ENCODE data around the gene GSC2.

GSC2 gene

DNA sequence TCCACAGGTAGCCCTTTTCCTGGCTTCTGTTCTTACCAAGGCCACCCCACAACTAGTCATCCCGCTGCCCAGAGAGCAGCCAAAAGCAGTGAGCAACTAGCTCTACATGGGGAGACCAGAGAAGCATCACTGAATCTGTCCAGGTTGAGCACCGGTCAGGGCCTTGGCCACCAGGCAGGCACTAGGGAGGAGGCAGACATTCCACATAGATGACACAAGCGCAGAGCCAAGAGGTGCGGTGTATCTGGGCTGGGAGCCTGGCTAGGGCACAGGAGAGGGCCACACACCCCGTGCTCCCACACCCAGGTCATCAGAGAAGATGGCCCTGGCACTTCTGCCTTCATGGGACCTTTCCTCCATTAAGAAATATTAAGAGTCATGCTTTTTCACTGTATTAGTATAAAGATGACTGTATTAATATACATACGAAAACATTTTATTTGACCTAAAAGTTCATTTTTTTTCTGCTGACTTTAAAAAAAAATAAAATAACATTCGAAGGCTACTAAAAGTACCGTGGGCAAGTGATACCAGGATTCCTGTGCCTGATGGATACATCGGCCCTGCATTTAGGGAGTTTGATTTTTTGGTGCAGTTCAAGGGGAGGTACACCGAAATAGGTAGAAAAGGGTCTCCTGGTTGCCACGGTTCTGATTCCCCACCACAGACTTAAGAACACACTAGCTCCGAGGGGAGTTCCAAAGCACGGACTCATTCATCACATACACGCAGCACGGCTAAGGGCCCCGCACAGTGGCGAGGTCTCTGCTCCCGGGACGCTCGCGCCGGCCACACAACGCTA is 29.1 kb downstream of the GSC2 start:
- TF ChIP-seq, protein P1, sequence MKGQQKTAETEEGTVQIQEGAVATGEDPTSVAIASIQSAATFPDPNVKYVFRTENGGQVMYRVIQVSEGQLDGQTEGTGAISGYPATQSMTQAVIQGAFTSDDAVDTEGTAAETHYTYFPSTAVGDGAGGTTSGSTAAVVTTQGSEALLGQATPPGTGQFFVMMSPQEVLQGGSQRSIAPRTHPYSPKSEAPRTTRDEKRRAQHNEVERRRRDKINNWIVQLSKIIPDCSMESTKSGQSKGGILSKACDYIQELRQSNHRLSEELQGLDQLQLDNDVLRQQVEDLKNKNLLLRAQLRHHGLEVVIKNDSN (IDR thresholded peaks at IDR 0.05): no peak
- TF ChIP-seq TAF1 (IDR thresholded peaks at IDR 0.05; ENCODE audit: low read depth) (no peak), EP300 (IDR thresholded peaks at IDR 0.05; ENCODE audit: borderline replicate concordance) (no peak), ZBTB7A (IDR thresholded peaks at IDR 0.05; ENCODE audit: low read depth) (no peak), FOXM1 (IDR thresholded peaks at IDR 0.05; ENCODE audit: borderline replicate concordance, low read depth) (no peak), TEAD4 (IDR thresholded peaks at IDR 0.05) (peak; percentile 74), RAD21 (IDR thresholded peaks at IDR 0.05; ENCODE audit: low read depth) (no peak)
- TF ChIP-seq, protein P2, sequence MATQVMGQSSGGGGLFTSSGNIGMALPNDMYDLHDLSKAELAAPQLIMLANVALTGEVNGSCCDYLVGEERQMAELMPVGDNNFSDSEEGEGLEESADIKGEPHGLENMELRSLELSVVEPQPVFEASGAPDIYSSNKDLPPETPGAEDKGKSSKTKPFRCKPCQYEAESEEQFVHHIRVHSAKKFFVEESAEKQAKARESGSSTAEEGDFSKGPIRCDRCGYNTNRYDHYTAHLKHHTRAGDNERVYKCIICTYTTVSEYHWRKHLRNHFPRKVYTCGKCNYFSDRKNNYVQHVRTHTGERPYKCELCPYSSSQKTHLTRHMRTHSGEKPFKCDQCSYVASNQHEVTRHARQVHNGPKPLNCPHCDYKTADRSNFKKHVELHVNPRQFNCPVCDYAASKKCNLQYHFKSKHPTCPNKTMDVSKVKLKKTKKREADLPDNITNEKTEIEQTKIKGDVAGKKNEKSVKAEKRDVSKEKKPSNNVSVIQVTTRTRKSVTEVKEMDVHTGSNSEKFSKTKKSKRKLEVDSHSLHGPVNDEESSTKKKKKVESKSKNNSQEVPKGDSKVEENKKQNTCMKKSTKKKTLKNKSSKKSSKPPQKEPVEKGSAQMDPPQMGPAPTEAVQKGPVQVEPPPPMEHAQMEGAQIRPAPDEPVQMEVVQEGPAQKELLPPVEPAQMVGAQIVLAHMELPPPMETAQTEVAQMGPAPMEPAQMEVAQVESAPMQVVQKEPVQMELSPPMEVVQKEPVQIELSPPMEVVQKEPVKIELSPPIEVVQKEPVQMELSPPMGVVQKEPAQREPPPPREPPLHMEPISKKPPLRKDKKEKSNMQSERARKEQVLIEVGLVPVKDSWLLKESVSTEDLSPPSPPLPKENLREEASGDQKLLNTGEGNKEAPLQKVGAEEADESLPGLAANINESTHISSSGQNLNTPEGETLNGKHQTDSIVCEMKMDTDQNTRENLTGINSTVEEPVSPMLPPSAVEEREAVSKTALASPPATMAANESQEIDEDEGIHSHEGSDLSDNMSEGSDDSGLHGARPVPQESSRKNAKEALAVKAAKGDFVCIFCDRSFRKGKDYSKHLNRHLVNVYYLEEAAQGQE (IDR thresholded peaks at IDR 0.05; ENCODE audit: low read depth): no peak
- TF ChIP-seq, protein P3, sequence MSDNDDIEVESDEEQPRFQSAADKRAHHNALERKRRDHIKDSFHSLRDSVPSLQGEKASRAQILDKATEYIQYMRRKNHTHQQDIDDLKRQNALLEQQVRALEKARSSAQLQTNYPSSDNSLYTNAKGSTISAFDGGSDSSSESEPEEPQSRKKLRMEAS (IDR thresholded peaks at IDR 0.05): no peak

DNA sequence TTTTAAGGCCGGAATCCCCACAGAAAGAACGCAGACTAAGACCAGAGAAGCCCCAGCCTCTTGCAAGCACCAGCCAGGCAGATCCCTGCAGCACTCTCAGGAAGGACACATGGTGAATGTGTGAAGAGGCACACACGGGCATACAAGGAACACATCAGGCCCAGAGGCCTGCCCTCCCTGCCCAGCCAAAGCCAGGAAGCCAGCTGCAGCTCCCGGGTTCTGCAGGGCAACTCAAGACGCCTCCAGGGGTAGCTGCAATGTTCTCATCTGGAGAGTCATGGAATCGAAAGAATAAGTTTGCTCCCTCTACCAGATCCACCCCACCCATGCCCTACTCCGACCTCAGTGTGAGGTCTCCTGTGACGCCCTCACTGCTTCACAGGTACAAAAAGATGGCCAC is 30.1 kb downstream of the GSC2 start:
- no peak for TF ChIP-seq EP300 (IDR thresholded peaks at IDR 0.05; ENCODE audit: borderline replicate concordance)
- no peak for TF ChIP-seq TAF1 (IDR thresholded peaks at IDR 0.05; ENCODE audit: low read depth)
- TF ChIP-seq ZBTB7A (IDR thresholded peaks at IDR 0.05; ENCODE audit: low read depth): no peak
- TF ChIP-seq, protein P3 (IDR thresholded peaks at IDR 0.05): no peak
- TF ChIP-seq YY1 (IDR thresholded peaks at IDR 0.05; ENCODE audit: low read depth): no peak
- no peak for TF ChIP-seq CREB1 (IDR thresholded peaks at IDR 0.05; ENCODE audit: low read depth)
- no peak for TF ChIP-seq TEAD4 (IDR thresholded peaks at IDR 0.05)
- TF ChIP-seq TCF12 (IDR thresholded peaks at IDR 0.05; ENCODE audit: low read depth): no peak
- TF ChIP-seq NFIC (IDR thresholded peaks at IDR 0.05): no peak
- TF ChIP-seq RAD21 (IDR thresholded peaks at IDR 0.05; ENCODE audit: low read depth): no peak
- TF ChIP-seq, protein P1 (IDR thresholded peaks at IDR 0.05): no peak
- no peak for TF ChIP-seq FOXM1 (IDR thresholded peaks at IDR 0.05; ENCODE audit: borderline replicate concordance, low read depth)
- TF ChIP-seq EGR1 (IDR thresholded peaks at IDR 0.05): no peak

DNA sequence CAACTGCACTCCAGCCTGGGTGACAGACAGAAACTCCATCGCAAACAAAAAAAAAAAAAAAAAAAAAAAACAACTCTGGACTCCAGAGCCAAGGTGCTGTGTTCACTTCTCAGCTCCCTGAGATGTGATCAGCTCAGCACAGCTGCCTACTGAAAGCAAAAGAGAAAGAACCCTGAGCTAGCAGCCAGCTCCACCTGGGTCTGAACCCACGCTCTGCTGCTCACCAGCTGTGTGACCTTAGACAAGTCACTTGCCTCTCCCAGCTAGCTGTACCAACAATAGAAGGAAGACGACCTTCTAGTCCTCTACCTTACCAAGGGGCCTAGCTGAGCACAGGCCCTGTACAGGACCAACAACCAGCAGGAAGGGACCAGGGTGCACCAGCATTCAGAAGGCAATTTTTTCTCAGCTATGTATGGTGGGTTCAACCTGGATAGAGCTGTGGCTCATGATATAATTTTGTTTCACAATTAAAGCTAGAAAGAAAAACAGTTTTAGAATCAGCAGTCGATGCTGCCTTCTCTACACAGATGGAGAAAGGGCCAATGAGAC is 31.7 kb downstream of the GSC2 start:
- TF ChIP-seq, protein P3 (IDR thresholded peaks at IDR 0.05): no peak
- TF ChIP-seq NFIC (IDR thresholded peaks at IDR 0.05) (no peak), YY1 (IDR thresholded peaks at IDR 0.05; ENCODE audit: low read depth) (no peak), EGR1 (IDR thresholded peaks at IDR 0.05) (no peak), TAF1 (IDR thresholded peaks at IDR 0.05; ENCODE audit: low read depth) (no peak), RAD21 (IDR thresholded peaks at IDR 0.05; ENCODE audit: low read depth) (no peak), TEAD4 (IDR thresholded peaks at IDR 0.05) (no peak), EP300 (IDR thresholded peaks at IDR 0.05; ENCODE audit: borderline replicate concordance) (no peak), TCF12 (IDR thresholded peaks at IDR 0.05; ENCODE audit: low read depth) (no peak), CREB1 (IDR thresholded peaks at IDR 0.05; ENCODE audit: low read depth) (no peak), FOXM1 (IDR thresholded peaks at IDR 0.05; ENCODE audit: borderline replicate concordance, low read depth) (no peak)
- TF ChIP-seq, protein P1 (IDR thresholded peaks at IDR 0.05): no peak

DNA sequence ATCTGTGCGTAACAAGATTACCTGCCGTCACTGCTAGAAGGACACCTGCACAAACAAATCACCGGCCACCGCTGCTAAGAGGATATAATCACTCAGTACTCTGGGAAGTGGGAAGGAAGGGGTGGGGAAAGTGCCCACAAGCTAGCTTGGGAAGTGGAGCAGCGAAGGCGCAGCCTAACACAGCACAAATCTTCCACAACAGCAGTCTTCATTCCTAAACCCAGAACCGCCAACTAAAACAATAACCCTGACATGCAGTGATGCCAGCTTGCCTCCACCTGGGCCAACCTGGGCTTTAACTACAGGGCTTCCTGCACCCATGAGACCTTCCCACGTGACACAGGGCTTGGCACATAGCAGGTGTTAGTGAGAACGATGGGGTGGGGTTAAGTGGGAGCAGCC is 33.0 kb downstream of the GSC2 start:
- TF ChIP-seq, protein P2 (IDR thresholded peaks at IDR 0.05; ENCODE audit: low read depth): no peak
- TF ChIP-seq, protein P3 (IDR thresholded peaks at IDR 0.05): no peak
- no peak for TF ChIP-seq CEBPB (IDR thresholded peaks at IDR 0.05)
- TF ChIP-seq NFIC (IDR thresholded peaks at IDR 0.05): no peak
- TF ChIP-seq, protein P1 (IDR thresholded peaks at IDR 0.05): no peak
- TF ChIP-seq FOXM1 (IDR thresholded peaks at IDR 0.05; ENCODE audit: borderline replicate concordance, low read depth): no peak
- TF ChIP-seq RAD21 (IDR thresholded peaks at IDR 0.05; ENCODE audit: low read depth): no peak
- no peak for TF ChIP-seq EGR1 (IDR thresholded peaks at IDR 0.05)
- TF ChIP-seq TAF1 (IDR thresholded peaks at IDR 0.05; ENCODE audit: low read depth): no peak
- TF ChIP-seq TEAD4 (IDR thresholded peaks at IDR 0.05): no peak
- no peak for TF ChIP-seq CREB1 (IDR thresholded peaks at IDR 0.05; ENCODE audit: low read depth)
